OCI-LY1 (cell line): Measurements from ENCODE around the gene ST6GALNAC4.

Experiments
- H2AFZ ChIP-seq: fragments of 200-600 bp; sonication (generic), shearing (Covaris generic); 2 replicates; pipeline ENCODE4 v1.6.0; 2014; ENCODE audit warnings: antibody characterized with exemption, mild to moderate bottlenecking, low read length
- H3F3A ChIP-seq: fragments of 200-600 bp; sonication (generic), shearing (Covaris generic); 2 replicates; pipeline ENCODE4 v1.6.0; 2014; ENCODE audit warnings: mild to moderate bottlenecking, antibody characterized with exemption, low read length, moderate library complexity; ENCODE audit not compliant: insufficient read depth
- H3K27ac ChIP-seq: fragments of 200-600 bp; sonication (generic); 2 replicates; pipeline ENCODE4 v1.5.1; 2014; ENCODE audit warnings: low read length, mixed run types, mild to moderate bottlenecking, low read depth; ENCODE audit not compliant: poor library complexity, severe bottlenecking
- H3K27me3 ChIP-seq: fragments of 200-600 bp; sonication (generic); 2 replicates; pipeline ENCODE4 v1.6.0; 2014; ENCODE audit warnings: antibody characterized with exemption, mild to moderate bottlenecking, low read length, moderate library complexity; ENCODE audit not compliant: insufficient read depth
- H3K36me3 ChIP-seq: fragments of 200-600 bp; sonication (generic); 2 replicates; pipeline ENCODE4 v1.6.1; 2014; ENCODE audit warnings: mild to moderate bottlenecking, antibody characterized with exemption, low read length, moderate library complexity, mixed read lengths; ENCODE audit not compliant: insufficient read depth
- H3K4me1 ChIP-seq: fragments of 200-600 bp; sonication (generic); 2 replicates; pipeline ENCODE4 v1.5.1; 2014; ENCODE audit warnings: mild to moderate bottlenecking, low read length, moderate library complexity; ENCODE audit not compliant: insufficient read depth, severe bottlenecking
- H3K4me2 ChIP-seq: fragments of 200-600 bp; sonication (generic), shearing (Covaris generic); 2 replicates; pipeline ENCODE4 v1.6.1; 2014; ENCODE audit warnings: low read length
- H3K4me3 ChIP-seq: fragments of 200-600 bp; sonication (generic); 2 replicates; pipeline ENCODE4 v1.5.1; 2014; ENCODE audit warnings: low read length, low read depth, mild to moderate bottlenecking, mixed read lengths; ENCODE audit not compliant: poor library complexity, severe bottlenecking
- H3K79me2 ChIP-seq: fragments of 200-600 bp; shearing (Covaris generic); 2 replicates; pipeline ENCODE4 v1.6.1; 2016; ENCODE audit warnings: mixed run types, low read length, mixed read lengths; ENCODE audit not compliant: insufficient read depth
- H3K9ac ChIP-seq: fragments of 200-600 bp; sonication (generic), shearing (Covaris generic); 2 replicates; pipeline ENCODE4 v1.6.1; 2014; ENCODE audit warnings: mild to moderate bottlenecking, low read length, mixed read lengths
- H3K9me2 ChIP-seq: fragments of 200-600 bp; sonication (generic), shearing (Covaris generic); 2 replicates; pipeline ENCODE4 v1.6.1; 2014; ENCODE audit warnings: low read depth, mild to moderate bottlenecking, low read length, mixed read lengths
- H3K9me3 ChIP-seq: fragments of 200-600 bp; shearing (Covaris generic); 2 replicates; pipeline ENCODE4 v1.6.1; 2014; ENCODE audit warnings: low read length, mixed read lengths
- H4K20me1 ChIP-seq: fragments of 200-600 bp; sonication (generic), shearing (Covaris generic); 2 replicates; pipeline ENCODE4 v1.6.0; 2016; ENCODE audit warnings: mild to moderate bottlenecking, low read length; ENCODE audit not compliant: insufficient read depth
- CTCF ChIP-seq: fragments of 200-600 bp; sonication (generic), shearing (Covaris generic); IDR thresholded peaks from 2 replicates; pipeline ENCODE4 v1.5.1; 2017; ENCODE audit warnings: mild to moderate bottlenecking, antibody characterized with exemption, low read length, moderate library complexity, mixed read lengths
- EZH2 ChIP-seq: fragments of 200-600 bp; sonication (generic), shearing (Covaris generic); IDR thresholded peaks from 2 replicates; pipeline ENCODE4 v1.8.0; 2017; ENCODE audit warnings: borderline replicate concordance, mixed run types, mild to moderate bottlenecking, antibody characterized with exemption, low read length, moderate library complexity, mixed read lengths

ST6GALNAC4 gene

GRCh38 chr9:127946728-127947127, 29.9 kb upstream of the ST6GALNAC4 start:
- Histone ChIP-seq H2AFZ (no peak overlapping the region), H3K9me3 (no peaks in the 10 kb centered on the region), H3K4me1 (peaks cover 6% of the 10 kb centered on the region), H3K4me2 (no peak overlapping the region), H3K9ac (no peak overlapping the region), H4K20me1 (no peaks in the 10 kb centered on the region), H3K27ac (no peak overlapping the region), H3F3A (no peaks in the 10 kb centered on the region), H3K79me2 (no peaks in the 10 kb centered on the region), H3K27me3 (no peaks in the 10 kb centered on the region), H3K9me2 (no peaks in the 10 kb centered on the region), H3K36me3 (peaks cover 74% of the 10 kb centered on the region), H3K4me3 (no peak overlapping the region)
- TF ChIP-seq EZH2 = no peak
- TF ChIP-seq CTCF = no peak

- H3K4me3 ChIP-seq = no peak overlapping the region
- H3K9me2 ChIP-seq = no peaks in the 10 kb centered on the region
- no peaks in the 10 kb centered on the region for H4K20me1 ChIP-seq
- H3K4me1 ChIP-seq = peaks cover 6% of the 10 kb centered on the region
- H3K4me2 ChIP-seq = no peak overlapping the region
- no peaks in the 10 kb centered on the region for H3K9me3 ChIP-seq
- H3K79me2 ChIP-seq = no peaks in the 10 kb centered on the region
- no peak overlapping the region for H2AFZ ChIP-seq
- peaks cover 79% of the 10 kb centered on the region for H3K36me3 ChIP-seq
- H3F3A ChIP-seq = no peaks in the 10 kb centered on the region
- no peak for TF ChIP-seq EZH2
- no peak overlapping the region for H3K9ac ChIP-seq
- H3K27ac ChIP-seq = no peak overlapping the region
- H3K27me3 ChIP-seq = no peaks in the 10 kb centered on the region
Measured at GRCh38 chr9:127945942-127946341, 29.1 kb upstream of the ST6GALNAC4 start.

- Histone ChIP-seq H3K36me3 (peaks cover 79% of the 10 kb centered on the region), H3K4me1 (peaks cover 5% of the 10 kb centered on the region), H3K4me3 (no peak overlapping the region), H3K79me2 (no peaks in the 10 kb centered on the region), H3K9me2 (no peaks in the 10 kb centered on the region), H4K20me1 (no peaks in the 10 kb centered on the region), H3K9ac (no peak overlapping the region), H3K4me2 (no peak overlapping the region), H3K27ac (no peak overlapping the region), H3F3A (no peaks in the 10 kb centered on the region), H3K27me3 (no peaks in the 10 kb centered on the region), H3K9me3 (no peaks in the 10 kb centered on the region), H2AFZ (no peak overlapping the region)
- TF ChIP-seq EZH2 (no peak), CTCF (no peak)
Measured at GRCh38 chr9:127945338-127945737, 28.5 kb upstream of the ST6GALNAC4 start.

GRCh38 chr9:127944586-127945218, 27.9 kb upstream of the ST6GALNAC4 start:
- Histone ChIP-seq H3K36me3 (peaks cover 80% of the 10 kb centered on the region), H3K4me3 (no peak overlapping the region), H3K4me1 (no peaks in the 10 kb centered on the region), H3K9me3 (no peaks in the 10 kb centered on the region), H3K9ac (no peak overlapping the region), H3K79me2 (no peaks in the 10 kb centered on the region), H3F3A (no peaks in the 10 kb centered on the region), H2AFZ (no peak overlapping the region), H3K4me2 (no peak overlapping the region), H3K27ac (no peak overlapping the region), H3K27me3 (no peaks in the 10 kb centered on the region), H3K9me2 (no peaks in the 10 kb centered on the region), H4K20me1 (no peaks in the 10 kb centered on the region)
- TF ChIP-seq CTCF = no peak
